Suprapubic skin (tissue), 4 donors: ENCODE results near the gene CRLF3. TPM values are rescaled to one million over a fixed set of nuclear protein-coding genes. Genes with fewer than 3 reads are reported as not detected.

Source experiments
- DNase-seq, 2 donors: peaks; one replicate each; pipeline ENCODE4 v3.0.0-alpha.2; 2019; ENCODE audit warnings: low spot score in 2 of 2
- H3K27ac ChIP-seq: fragments of 200-600 bp; sonication (generic); one replicate; pipeline ENCODE4 v1.5.1; 2019
- H3K27me3 ChIP-seq: fragments of 200-600 bp; sonication (generic); one replicate; pipeline ENCODE4 v1.5.1; 2019
- H3K36me3 ChIP-seq: fragments of 200-600 bp; sonication (generic); one replicate; pipeline ENCODE4 v1.5.1; 2019
- H3K4me1 ChIP-seq: fragments of 200-600 bp; sonication (generic); one replicate; pipeline ENCODE4 v1.5.1; 2019
- H3K4me3 ChIP-seq: fragments of 200-600 bp; sonication (generic); one replicate; pipeline ENCODE4 v1.5.1; 2019; ENCODE audit warnings: mild to moderate bottlenecking
- H3K9me3 ChIP-seq: fragments of 200-600 bp; sonication (generic); one replicate; pipeline ENCODE4 v1.5.1; 2019
- CTCF ChIP-seq, 2 donors: fragments of 200-600 bp in 1 of 2; fragments of 450-650 bp in 1 of 2; sonication (generic) in 1 of 2; IDR thresholded peaks; one replicate each; pipeline ENCODE4 v1.5.1; 2016 to 2019; ENCODE audit warnings: antibody characterized with exemption in 2 of 2, mild to moderate bottlenecking in 1 of 2, moderate library complexity in 1 of 2
- EP300 ChIP-seq: sonication (generic); formaldehyde crosslinking; IDR thresholded peaks from one replicate; pipeline ENCODE4 v1.6.1; 2017; ENCODE audit warnings: antibody characterized with exemption
- POLR2A ChIP-seq, 2 donors: fragments of 450-650 bp; IDR thresholded peaks; one replicate each; pipeline ENCODE4 v1.6.1; 2017; ENCODE audit warnings: antibody characterized with exemption in 2 of 2, mild to moderate bottlenecking in 2 of 2, moderate library complexity in 2 of 2
- POLR2AphosphoS5 ChIP-seq, 3 donors: sonication (generic); formaldehyde crosslinking; IDR thresholded peaks; one replicate each; pipeline ENCODE4 v1.6.1; 2017; ENCODE audit warnings: antibody characterized with exemption in 3 of 3
- WGBS: methylation state at CpG from one replicate; pipeline ENCODE4 v1.1.5; 2018; 5-methylcytosine and 5-hydroxymethylcytosine counted together
- total RNA-seq, 4 donors: library from RNA; depleted of rRNA; stranded (reverse); fragments of >200 nt; gene quantifications; one replicate each; pipeline ENCODE4 v1.1.0, GENCODE V29; 2016

CRLF3 gene
- total RNA-seq, 4 donors from 2014 or later: 16.1 to 24.1 (median 19.2) TPM

DNA sequence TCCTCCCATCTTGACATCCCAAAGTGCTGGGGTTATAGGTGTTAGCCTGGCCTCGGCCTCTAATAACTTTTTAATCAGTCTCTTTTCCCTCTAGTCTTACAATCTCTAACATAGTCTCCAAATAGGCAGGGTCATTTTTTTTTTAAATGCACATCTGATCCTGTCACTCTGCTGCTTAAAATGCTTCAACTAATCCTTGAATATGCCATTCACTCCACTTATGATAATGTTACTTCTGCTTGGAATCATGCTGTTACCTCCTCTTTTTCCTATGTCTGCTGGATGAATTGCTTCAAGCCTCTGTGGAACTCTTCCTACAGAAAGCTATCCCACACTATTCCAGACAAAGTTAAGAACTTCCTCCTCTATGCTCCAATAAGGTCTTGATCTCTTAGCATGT lies 22.8 kb downstream of the CRLF3 start:
- WGBS: 96% methylated on average over 1 of the region's 1 CpG
- Histone ChIP-seq H3K27me3 (no peaks in the 10 kb centered on the region), H3K4me3 (no peak overlapping the region), H3K36me3 (peaks cover 71% of the 10 kb centered on the region), H3K4me1 (no peaks in the 10 kb centered on the region), H3K9me3 (no peaks in the 10 kb centered on the region), H3K27ac (no peak overlapping the region)
- no peak for TF ChIP-seq EP300
- no peak for TF ChIP-seq CTCF (IDR thresholded peaks at IDR 0.05)
- no peak for DNase-seq

DNA sequence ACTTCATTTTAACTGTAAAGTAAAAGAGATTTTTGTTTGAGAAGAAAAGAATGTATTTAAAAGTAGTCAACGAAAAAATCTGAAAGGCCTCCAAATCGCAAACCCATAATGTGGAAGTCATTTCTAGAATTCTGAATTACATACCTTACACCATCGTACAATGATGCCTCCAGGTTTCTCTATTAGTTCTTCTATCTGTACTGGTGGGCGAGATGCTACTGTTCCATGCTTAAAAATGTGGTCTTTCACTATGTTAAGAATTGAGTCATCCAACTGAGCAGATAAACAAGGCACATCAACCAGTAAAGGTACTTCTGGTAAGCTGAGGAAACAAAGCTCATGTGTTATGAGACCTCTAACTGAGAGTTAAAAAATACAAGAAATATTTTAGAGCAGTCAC lies 28.5 kb downstream of the CRLF3 start:
- Histone ChIP-seq H3K4me3 (no peak overlapping the region), H3K4me1 (no peaks in the 10 kb centered on the region), H3K9me3 (no peaks in the 10 kb centered on the region), H3K27ac (no peak overlapping the region), H3K27me3 (no peaks in the 10 kb centered on the region), H3K36me3 (peaks cover 87% of the 10 kb centered on the region)
- 90% methylated on average over 4 of the region's 4 CpGs for WGBS
- TF ChIP-seq POLR2A (IDR thresholded peaks at IDR 0.05) (no peak), EP300 (no peak), CTCF (IDR thresholded peaks at IDR 0.05) (no peak), POLR2AphosphoS5 (IDR thresholded peaks at IDR 0.05) (no peak)
- no peak for DNase-seq

DNA sequence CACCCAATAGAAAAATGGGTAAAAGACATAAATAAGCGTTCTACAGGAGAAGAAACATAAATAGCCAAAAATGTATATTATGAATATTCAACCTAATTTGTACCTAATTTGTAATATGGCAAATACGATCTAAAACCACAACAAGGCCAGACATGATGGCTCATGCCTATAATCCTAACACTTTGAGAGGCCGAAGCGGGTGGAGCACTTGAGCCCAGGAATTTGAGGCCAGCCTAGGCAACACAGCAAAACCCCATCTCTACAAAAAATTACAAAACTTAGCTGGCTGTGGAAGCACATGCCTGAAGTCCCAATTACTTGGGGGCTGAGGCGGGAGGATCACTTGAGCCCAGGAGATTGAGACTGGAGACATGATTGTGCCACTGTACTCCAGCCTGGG lies 30.1 kb downstream of the CRLF3 start:
- Histone ChIP-seq H3K4me1 (no peaks in the 10 kb centered on the region), H3K27me3 (no peaks in the 10 kb centered on the region), H3K27ac (no peak overlapping the region), H3K9me3 (no peaks in the 10 kb centered on the region), H3K4me3 (no peak overlapping the region), H3K36me3 (peaks cover 84% of the 10 kb centered on the region)
- DNase-seq: no peak
- TF ChIP-seq POLR2A (IDR thresholded peaks at IDR 0.05): no peak
- no peak for TF ChIP-seq CTCF (IDR thresholded peaks at IDR 0.05)
- TF ChIP-seq EP300: no peak
- no peak for TF ChIP-seq POLR2AphosphoS5 (IDR thresholded peaks at IDR 0.05)
- 84% methylated on average over 5 of the region's 5 CpGs for WGBS

- Histone ChIP-seq H3K27ac (no peak overlapping the region), H3K27me3 (no peaks in the 10 kb centered on the region), H3K36me3 (peaks cover 78% of the 10 kb centered on the region), H3K4me1 (no peaks in the 10 kb centered on the region), H3K4me3 (no peak overlapping the region), H3K9me3 (no peaks in the 10 kb centered on the region)
- TF ChIP-seq POLR2AphosphoS5 (IDR thresholded peaks at IDR 0.05) (no peak), EP300 (no peak), CTCF (IDR thresholded peaks at IDR 0.05) (no peak), POLR2A (IDR thresholded peaks at IDR 0.05) (no peak)
- WGBS: 88% methylated on average over 9 of the region's 9 CpGs
- no peak for DNase-seq
Observed at GRCh38 chr17:30793282-30793977, 31.1 kb downstream of the CRLF3 start.

- WGBS: 80% methylated on average over 2 of the region's 2 CpGs
- no peak overlapping the region for H3K27ac ChIP-seq
- H3K36me3 ChIP-seq: peaks cover 69% of the 10 kb centered on the region
- no peaks in the 10 kb centered on the region for H3K9me3 ChIP-seq
- no peak overlapping the region for H3K4me3 ChIP-seq
- H3K27me3 ChIP-seq: no peaks in the 10 kb centered on the region
- H3K4me1 ChIP-seq: no peaks in the 10 kb centered on the region
- TF ChIP-seq CTCF (IDR thresholded peaks at IDR 0.05) (no peak), POLR2AphosphoS5 (IDR thresholded peaks at IDR 0.05) (no peak), EP300 (no peak), POLR2A (IDR thresholded peaks at IDR 0.05) (no peak)
- no peak for DNase-seq
Observed at GRCh38 chr17:30790279-30790678, 34.2 kb downstream of the CRLF3 start.
